Measurements from ENCODE around the gene MTHFD2L. TPM values are rescaled to one million over a fixed set of nuclear protein-coding genes. Genes with fewer than 3 reads are reported as not detected.

MTHFD2L gene
- total RNA-seq, 1 experiment from 2014 or later = 11.6 TPM

GRCh38 chr4:74314329-74314728 is 156.4 kb downstream of the MTHFD2L start:
- DNase-seq = no peak
- Mint-ChIP-seq H3K36me3 (ENCODE audit: insufficient read depth in 1 of 3, low read depth in 3 of 3) (no peaks in the 10 kb centered on the region), H3K9me3 (no peaks in the 10 kb centered on the region; a peak in 1 of 5 replicates), H3K27me3 (ENCODE audit: low read depth) (no peaks in the 10 kb centered on the region), H3K4me1 (peaks cover 2 to 3% of the 10 kb centered on the region in 2 experiments; a peak in 1 of 4 replicates), H3K4me3 (no peak overlapping the region), H3K27ac (no peak overlapping the region)
- Histone ChIP-seq H3K27me3 (ENCODE audit: insufficient read depth, low read length) (no peaks in the 10 kb centered on the region), H2BK12ac (ENCODE audit: insufficient read length, low read depth, low read length) (no peak overlapping the region), H3K79me1 (ENCODE audit: insufficient read depth, low read depth, low read length, poor library complexity, severe bottlenecking) (no peaks in the 10 kb centered on the region), H4K8ac (replicated peaks; ENCODE audit: insufficient read length, low read depth, low read length) (no peak overlapping the region), H3K27ac (ENCODE audit: insufficient read length, low read depth, low read length) (no peak overlapping the region), H4K91ac (ENCODE audit: insufficient read length, low read depth, low read length) (no peak overlapping the region), H3K4me1 (ENCODE audit: insufficient read depth, low read length) (no peaks in the 10 kb centered on the region), H3K23ac (ENCODE audit: insufficient read length, low read depth, low read length) (no peak overlapping the region), H3K23me2 (ENCODE audit: insufficient read length, low read depth, low read length, poor library complexity, severe bottlenecking) (no peaks in the 10 kb centered on the region), H3K9me3 (ENCODE audit: control insufficient read depth, low read depth, low read length) (no peaks in the 10 kb centered on the region), H2AK5ac (ENCODE audit: insufficient read length, low read length) (no peak overlapping the region), H3T11ph (ENCODE audit: low read length) (no peak overlapping the region), H3K79me2 (ENCODE audit: insufficient read depth, low read length) (no peaks in the 10 kb centered on the region), H3K56ac (ENCODE audit: insufficient read length, low read depth, low read length) (no peak overlapping the region), H3K4me2 (ENCODE audit: insufficient read depth, insufficient read length, low read length) (no peak overlapping the region), H2BK15ac (ENCODE audit: low read depth, low read length) (no peak overlapping the region), H4K5ac (ENCODE audit: insufficient read length, low read depth, low read length) (no peak overlapping the region), H2AFZ (ENCODE audit: low read length) (no peak overlapping the region), H3K9ac (ENCODE audit: extremely low read depth, insufficient read length, low read length) (no peak overlapping the region), H2BK120ac (ENCODE audit: low read depth, low read length, poor library complexity, severe bottlenecking) (no peak overlapping the region), H3K4ac (ENCODE audit: low read depth, low read length) (no peak overlapping the region), H2BK5ac (ENCODE audit: insufficient read length, low read length) (no peak overlapping the region), H2BK20ac (ENCODE audit: low read depth, low read length, poor library complexity, severe bottlenecking) (no peak overlapping the region), H4K20me1 (ENCODE audit: control insufficient read depth, insufficient read depth, insufficient read length) (no peaks in the 10 kb centered on the region), H3K14ac (ENCODE audit: insufficient read depth, low read length) (no peak overlapping the region), H3K18ac (ENCODE audit: insufficient read length, low read depth, low read length) (no peak overlapping the region)
- TF ChIP-seq CTCF (conservative IDR thresholded peaks at IDR 0.05) = no peak
- WGBS (ENCODE audit: extremely low coverage, insufficient read length, low lambda C conversion rate) = no CpG with 5 or more reads among the region's 2 CpGs

Data from H9 (cell line).